NCI-H1694 treated with DMSO at 0.1 percent for 48 hours (cell line): ENCODE results near the gene RGS10.

Source experiments
- DNase-seq: peaks from one replicate; lab custom pipeline; 2025; lab: John Stamatoyannopoulos, UW

The RGS10 gene

DNA sequence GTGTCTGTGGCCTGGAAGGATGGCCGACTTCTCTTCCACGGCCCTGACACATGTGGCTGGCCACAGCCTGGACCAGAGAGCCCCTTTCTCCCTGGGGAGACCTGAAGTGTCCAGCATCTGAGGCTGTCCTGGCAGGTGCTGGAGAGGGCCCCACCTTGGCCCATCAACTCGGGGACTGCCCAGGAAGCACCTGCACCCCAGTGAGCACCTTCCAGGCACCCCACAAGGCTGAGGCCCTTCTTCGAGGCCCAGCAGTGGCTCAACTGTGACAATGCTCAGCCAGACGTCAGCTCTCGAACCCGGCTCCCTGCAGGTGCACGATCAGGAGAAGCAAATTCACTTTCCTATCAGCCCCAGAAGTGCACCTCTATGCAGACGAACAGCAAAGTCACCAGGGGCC lies 24.3 kb downstream of the RGS10 start:
- no peak for DNase-seq

DNA sequence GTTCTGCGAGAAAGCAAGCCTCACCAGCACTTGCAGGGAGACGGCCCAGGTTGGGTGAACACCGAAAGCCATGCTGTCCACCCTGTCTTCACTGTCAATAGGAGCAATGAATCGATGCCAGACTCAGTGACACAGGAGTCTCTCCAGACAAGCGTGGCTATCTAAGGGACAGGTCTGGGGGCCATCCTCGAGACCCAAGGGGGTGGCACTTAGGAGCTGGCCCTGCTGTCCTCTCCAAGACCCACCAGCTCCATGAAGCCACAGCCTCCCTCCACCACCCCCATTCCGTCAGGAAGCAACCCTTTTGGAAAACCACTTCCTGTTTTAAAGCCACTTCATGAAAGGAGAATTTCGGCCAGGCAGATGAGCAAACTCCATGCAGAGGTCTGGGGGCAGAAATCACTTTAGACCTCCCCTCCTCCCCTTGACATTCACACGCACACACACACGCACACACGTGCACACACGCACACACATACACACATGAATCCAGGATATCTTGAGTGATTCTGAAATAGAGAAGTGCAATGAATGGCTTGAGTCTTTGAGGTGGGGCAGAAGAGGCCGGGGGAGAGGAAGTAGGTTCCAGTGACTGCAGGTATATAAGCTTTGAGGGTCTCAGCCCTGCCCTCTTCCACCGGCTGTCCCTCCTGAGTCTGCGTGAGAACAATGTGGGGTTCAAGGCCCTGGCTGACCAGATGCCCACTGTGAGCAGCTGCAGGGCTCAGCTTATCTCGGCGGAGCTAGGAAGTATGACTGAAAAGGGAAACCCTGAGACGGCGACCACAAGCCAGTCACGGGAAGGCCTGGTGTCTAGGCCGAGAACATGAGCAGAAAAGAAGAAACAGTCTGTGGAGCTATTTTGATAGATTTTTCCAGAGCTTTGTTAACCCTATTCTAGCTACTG lies 25.0 kb downstream of the RGS10 start:
- DNase-seq = no peak

DNA sequence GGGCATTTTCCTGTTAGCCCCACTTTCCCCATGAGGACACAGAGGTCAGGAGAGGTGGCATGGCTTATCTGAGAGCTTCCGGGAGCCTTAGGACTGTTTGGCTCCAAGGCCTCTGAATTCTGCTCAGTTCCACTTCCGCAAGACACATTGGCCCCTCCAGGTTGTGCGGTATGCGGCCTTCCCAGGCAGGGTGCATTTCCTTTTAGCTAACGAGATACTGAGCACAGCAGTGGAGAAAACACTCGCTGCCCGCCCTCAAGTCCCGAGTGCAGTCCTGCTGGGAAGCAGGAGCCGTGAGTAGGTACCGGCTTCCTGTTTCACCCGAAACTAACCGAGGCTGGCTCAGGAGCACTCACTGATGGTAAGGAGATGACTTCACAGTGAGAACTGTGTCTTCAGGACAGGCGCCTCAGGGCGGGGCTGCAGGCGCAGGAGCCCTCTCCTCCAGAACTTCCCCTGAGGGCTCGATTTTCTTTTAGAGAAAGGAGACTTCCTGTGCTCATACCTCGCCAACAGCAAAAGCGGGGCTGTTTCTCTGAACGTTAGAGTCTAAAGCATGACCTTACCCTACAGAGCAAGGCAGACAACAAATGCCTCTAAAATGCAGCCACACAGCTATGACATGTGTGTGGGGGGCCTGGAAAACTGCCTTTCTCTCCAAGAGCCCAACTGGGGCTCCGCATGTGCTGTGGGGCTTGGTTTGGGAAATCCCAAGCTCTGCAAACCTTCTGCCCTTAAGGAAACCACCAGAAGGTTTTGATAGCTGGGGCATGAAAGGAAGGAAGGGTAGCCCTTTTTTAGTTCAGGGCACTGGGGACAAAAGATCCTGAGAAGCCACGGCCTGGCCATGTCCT lies 25.9 kb downstream of the RGS10 start:
- no peak for DNase-seq

DNA sequence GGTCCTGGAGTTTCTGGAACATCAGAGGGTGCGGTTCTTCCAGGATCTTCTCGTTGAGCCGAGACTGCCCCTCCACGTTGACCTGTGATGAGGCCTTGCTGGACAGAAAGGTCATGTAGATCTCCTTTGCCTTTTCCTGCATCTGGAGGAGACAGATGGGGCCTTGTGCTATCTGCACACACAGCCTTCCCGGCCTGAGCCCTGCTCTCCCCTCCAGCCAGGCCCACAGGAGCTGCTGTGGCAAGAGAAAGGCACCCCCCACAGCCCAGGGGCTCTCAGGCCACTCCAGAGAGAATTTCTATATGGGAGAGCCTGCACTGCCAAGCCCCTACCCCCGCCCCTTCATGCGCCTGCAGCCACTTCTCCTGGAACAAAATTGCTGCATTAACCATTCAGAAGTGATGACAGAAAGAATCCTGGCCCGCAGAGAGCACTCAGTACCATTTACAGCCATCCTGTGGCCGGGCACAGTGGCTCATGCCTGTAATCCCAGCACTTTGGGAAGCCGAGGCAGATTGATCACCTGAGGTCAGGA lies 26.9 kb downstream of the RGS10 start:
- DNase-seq = no peak

DNA sequence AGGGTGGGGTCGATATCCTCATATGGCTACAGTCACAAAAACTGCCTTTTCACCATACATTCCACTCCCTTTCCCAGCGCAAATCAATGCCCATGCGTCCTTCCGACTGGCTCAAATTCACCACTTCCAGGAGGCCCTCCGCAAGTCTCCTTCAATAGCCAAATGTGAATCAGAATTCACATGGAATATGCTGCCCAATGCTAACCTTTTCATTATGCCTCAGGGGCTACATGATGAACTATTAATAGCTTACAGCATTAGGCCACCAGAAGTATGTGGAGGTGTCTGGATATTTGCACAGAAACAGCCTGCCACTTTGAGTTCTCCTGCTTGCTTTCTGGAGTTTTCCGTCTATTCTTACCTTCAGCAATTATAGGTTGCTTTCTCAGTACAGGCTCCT lies 27.7 kb downstream of the RGS10 start:
- DNase-seq = no peak

DNA sequence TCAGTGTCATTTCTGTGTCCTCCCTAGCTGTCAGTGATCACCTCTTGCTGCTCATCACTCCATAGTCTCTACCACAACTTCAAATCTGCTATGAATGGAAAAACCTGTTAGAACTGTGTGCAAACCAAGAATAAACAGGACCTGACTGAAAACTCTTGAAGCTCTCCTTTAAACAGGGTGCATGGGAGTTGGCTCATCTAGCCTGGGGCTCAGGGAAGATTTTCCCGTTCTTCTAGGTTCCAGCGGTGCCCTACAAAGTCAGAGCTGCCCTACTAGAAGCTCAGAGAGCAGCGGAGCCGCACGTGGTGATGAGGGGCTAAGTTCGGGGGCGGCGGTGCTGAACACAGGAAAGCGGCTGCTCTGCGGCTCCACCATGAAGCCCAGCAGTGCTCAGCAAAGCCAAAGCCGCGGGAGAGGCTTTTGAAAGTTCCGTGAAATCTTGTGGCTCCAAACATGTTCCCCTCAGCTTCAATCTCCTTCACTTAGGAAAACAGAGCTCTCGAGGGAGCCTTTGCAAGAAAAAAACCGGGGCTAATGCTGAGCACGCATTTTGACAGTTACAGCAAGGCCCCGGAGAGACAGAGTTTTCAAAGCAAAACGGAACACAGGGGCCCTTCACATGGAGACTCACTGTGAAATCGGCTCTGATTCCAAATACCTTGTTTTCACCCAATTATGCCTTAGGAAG lies 30.5 kb downstream of the RGS10 start:
- DNase-seq = no peak

DNA sequence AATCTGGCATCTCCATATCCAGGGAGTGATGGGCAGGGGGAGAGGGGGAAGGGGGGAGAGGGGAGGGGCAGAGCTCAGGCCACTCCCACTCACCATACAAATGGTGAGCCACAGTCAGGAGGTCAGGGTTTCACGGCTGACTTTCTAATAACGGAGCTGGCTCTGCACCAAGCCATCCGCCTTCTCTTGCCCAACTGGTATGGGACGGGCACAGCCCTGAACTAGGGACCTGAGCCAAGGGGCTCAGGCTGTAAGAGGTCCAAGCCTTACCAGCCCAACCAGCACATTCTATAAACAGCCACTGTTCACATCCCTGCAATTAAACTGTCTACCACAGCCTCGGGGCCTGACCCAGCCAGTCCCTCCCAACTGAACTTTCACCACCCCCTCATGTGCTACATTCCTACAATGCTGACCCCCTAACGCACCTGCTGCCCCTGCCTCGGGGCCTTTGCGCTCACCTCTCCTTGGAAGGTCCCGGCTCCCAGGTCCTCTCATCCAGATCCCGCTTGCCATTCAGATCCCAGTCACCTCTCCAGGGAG lies 32.5 kb downstream of the RGS10 start:
- DNase-seq = no peak

DNA sequence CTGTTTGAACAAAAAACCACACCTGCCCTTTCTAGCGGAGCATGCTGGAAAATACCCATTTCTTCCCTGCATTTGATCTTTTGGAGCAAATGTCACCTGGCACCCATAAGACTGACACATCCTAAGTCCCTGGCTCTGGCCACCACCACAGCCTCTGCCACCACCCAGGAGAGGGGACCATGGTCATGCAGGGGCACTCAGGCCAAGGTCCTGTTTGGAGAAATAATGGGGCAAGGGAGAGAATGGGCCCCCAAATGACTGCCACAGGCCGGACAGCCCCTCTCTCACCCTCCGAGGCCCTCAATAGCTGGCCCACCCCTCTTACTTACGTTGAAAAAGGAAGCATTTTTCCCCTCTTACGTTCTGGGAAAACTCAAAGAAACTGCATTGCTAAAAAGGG lies 35.4 kb downstream of the RGS10 start:
- no peak for DNase-seq

DNA sequence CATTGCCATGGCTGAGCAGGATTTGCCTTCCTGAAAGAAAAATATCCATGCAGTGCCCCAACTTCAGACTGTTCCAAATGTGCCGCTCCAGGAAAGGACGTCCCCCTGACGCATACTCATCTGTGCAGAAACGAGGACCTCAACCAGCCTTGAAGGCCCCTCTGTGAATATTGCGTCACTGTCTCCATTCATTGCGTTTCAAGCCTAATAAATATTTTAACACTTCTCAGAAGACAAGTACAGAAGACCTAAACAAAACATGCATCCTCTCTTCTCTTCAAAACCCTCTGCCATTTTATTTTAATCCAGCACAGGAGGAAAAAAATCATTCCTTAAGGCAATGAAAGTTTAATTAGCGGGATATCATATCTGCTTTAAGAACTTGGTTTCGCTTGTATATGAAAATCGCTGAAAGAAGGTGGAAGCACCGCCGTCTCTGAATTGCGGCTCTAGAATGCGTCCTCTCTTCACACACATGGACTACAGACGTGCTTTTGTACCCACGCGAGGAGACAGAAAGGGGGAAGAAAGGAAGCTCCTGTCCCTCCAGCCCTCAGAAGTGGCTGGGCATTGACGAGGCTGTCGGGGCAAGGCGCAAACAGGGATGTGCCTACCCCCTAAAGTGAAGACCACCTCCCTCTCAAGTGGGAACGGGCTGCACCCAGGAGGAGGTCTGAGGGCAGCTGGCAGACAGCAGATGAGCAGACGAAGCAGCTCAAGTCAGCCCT lies 36.8 kb downstream of the RGS10 start:
- no peak for DNase-seq

DNA sequence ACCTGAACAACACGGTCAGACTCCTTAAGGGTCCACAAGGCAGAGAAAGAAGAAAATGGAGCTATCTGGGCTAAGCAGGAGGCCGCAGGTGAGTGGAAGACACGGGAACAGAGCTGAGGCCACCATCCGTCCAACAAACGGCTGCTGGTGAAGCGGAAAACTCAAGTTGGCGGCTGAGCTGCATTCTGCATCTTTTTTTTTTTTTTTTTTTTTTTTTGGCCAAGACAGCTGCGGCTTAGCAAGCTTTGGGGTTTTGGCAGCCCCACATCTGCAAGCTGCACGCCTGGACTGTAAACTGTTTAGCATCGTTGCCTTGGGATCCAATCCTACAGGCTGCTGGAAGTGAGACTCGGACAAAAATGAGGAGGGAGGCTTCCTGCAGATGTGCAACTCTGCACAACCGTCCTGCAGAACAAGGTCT lies 37.4 kb downstream of the RGS10 start:
- DNase-seq = no peak

DNA sequence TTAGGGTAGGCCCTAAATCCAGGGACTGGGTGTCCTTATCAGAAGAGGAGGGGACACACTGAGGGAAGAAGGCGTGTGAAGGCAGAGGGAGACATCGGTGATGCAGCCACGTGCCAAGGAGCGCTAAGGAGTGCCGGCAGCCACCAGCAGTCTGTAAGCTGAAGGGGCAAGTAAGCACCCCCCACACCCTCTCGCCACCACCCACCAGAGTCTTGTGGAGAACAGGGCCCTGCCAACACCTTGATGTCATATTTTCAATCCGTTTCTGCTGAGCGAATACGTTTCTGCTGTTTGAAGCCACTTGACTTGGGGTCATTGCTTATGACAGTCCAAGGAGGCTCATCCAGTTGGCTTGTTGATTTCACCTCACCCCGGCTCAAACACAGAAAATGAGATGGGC lies 37.9 kb downstream of the RGS10 start:
- no peak for DNase-seq

DNA sequence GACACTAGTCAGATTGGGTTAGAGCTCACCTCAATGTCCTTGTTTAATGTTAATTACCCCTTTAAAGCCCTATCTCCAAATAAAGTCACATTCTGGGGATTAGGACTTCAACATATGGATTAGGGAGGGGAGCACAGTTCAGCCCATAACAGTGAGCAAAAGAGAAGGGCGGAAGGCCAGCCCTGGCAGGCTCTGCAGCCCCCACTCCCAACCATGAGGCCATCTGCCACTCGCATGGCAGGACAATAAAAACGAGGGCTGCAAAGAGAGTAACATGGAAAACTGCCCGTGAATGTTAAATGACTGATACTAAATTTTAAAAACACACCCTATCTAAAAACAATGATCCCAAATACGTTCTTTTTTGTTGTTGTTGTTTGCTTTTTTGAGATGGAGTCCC lies 38.7 kb downstream of the RGS10 start:
- DNase-seq = no peak

DNA sequence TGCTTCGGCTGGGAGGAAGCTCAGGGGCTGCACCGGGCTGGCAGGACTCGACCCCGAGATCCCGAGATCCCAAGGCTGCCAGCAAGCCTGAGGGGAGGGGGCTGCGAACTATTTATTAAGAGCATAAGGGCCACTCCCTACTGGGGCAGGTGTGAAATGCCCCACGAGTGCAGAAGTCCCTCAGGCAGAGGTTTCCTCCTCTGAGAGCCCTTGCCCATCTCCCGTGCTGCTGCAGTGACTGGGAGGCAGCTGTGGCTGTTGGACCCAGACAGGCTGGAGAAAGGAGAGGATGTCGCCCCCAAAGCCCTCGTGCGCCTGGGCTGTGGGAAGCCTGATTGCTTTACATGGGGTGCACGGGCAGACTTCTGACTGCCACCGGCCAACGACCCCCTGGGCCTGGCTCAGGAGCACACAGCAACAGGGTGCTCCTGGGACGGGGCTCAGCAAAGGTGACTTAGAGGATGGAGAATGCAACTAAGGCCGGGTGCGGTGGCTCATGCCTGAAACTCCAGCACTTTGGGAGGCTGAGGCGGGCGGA lies 39.8 kb downstream of the RGS10 start:
- no peak for DNase-seq

DNA sequence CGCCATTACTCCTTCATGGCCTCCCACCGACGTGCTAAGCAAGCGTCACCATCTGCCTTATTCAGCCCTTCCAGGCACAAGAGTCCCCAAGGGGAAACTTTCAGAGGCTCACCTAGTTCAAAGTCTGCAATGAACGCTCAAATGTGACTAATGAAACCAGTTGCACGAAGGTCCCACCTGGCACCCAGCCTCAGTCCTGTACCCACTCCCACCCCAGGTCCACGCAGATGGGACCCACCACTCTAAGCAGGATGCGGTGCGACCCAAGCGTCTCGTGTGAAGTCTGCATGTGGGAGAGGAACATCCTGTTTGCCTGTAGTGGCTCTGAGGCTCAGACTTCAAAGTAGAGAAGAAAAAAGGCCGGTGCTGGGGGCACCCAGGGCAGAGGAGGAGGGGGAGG lies 40.3 kb downstream of the RGS10 start:
- no peak for DNase-seq

DNA sequence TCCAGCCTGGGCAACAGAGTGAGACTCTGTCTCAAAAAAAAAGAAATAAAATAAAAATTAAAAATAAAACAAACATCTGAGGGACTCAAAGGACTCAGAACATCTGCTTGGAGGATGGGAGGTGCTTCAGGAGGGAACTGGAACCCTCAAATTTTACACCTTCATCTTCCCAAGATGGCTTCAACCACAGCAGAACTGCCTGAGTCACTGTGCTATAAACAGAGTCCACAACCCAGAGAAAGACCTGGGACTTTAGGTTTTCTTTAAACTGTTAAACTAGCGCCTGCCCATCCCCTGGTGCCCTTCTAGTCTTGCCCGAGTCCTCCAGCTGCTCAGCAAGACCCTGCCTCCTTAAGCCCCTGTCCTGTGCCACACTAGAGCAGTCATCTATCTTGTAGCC lies 40.8 kb downstream of the RGS10 start:
- no peak for DNase-seq

DNA sequence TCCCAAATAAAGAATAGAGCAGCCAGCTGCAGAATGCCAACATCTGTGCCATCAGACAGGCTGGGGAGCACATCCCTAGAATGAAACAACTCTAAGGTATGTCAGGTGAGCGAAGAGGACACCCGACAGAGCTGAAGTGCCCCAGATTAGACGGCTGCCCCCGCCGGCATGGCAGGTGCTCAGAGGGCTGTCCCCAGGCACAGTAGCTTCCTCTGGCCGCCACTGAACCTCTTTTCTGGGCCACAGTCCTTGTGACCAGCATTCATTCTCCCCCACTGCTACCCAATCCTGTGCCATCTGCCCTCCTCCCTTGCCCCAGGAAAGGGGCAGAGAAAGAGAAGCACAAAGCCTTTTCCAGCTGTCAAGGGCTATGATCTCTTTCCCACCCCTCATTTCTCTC lies 41.7 kb downstream of the RGS10 start:
- DNase-seq = no peak

DNA sequence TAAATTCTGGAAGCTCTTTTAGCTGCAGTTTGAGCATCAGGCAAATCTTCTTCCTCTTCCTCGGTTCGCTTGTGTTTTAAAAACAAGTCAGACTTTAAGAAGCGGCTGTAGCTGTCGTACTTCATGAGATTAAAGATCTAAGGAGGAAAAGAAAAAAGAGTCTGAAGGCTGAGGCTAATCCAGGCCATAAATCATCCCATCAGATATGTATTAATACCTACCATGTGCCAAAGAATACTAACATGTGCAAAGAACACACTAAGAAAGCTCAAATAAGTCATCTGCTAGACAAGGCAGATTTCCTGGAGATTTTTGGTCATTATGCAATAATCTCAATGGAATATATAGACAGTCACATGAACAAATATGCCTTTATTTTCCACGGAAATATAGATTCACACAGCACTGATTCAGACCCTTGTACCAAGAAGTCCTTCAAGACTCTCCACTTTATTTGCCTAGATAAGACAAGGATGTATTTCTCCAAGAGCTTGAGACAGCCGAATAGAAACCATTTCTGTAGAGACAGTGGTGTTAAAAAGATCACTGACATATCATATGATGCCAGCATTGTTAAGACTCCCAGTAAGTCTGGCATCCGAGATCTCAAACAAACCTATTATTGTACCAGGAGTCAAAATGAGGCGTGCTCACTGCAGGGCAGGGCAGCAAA lies 42.3 kb downstream of the RGS10 start:
- DNase-seq = no peak

DNA sequence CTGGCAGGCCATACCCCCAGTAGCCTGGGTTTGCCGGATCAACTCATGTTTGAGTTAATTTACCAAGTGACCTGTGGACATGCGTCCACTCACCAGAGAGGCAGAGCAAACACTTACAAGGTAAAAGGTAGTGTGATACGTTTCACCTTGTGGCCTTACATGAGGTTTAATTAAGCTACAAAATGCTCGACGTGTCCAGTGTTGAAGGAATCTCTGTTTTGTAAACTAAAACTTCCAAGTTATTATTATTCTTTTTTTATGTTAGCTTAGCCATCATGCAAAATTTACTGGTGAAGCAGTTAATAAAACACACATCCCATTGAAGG lies 42.9 kb downstream of the RGS10 start:
- DNase-seq = no peak

DNA sequence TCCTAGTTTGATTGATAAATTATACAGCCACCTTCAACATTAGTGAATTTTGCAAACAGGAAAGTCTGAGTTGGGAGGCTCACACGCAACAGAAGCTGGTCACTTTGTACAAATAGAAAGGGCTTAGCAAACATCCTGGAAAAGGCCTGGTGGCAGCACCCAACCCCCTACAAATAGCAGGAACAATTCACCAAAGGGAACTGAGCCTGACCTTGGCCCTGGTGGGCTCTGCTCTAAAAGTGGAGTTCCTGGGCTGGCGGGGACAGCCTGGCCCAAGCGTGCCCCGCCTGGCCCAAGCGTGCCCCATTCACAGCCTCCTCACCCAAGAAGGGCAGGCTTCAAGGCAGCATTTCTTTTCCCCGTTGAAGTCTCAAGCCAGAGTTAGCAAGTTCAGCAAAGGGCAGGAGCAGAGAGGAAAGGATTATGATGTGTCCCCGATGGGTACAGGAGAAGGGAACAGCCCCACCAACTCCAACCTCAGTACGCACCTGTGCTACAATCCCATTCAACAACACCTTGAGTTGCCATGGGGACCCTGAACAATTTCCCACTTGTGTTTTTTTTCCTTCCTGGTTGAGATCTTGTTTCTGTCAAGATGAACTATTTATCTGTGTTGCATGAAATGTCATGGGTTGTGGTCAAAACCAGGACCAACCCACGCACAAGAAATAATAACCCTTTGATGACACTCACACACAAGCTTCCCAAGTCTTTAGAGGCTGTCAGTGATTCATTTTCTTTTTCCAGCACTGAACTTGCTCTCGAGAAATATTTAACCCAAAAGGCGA lies 43.4 kb downstream of the RGS10 start:
- DNase-seq = no peak

DNA sequence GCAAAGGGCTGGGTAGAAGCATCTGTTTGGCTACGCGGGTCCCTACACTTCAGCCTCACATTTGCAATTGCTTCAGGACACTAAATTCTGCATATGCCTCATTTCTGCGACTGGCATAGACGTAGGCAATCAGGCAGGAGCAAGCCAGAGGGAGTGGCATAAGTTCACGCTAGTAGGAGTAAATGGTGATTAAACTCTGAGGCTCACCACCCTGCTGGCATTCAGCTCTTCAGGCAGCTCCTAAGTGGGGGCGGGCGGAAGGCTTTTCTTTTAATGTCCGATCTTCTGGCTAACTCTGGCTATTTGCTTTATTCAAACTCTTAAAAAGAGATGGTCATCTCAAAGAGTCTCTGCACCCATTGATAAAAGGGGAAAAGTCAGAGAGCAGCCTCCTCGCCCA lies 45.3 kb downstream of the RGS10 start:
- no peak for DNase-seq
